ENCODE results near the gene RAB31. TPM values are rescaled to one million over a fixed set of nuclear protein-coding genes. Genes with fewer than 3 reads are reported as not detected.

Gene RAB31
- polyA plus RNA-seq, 1 donor = 15.5 TPM

DNA sequence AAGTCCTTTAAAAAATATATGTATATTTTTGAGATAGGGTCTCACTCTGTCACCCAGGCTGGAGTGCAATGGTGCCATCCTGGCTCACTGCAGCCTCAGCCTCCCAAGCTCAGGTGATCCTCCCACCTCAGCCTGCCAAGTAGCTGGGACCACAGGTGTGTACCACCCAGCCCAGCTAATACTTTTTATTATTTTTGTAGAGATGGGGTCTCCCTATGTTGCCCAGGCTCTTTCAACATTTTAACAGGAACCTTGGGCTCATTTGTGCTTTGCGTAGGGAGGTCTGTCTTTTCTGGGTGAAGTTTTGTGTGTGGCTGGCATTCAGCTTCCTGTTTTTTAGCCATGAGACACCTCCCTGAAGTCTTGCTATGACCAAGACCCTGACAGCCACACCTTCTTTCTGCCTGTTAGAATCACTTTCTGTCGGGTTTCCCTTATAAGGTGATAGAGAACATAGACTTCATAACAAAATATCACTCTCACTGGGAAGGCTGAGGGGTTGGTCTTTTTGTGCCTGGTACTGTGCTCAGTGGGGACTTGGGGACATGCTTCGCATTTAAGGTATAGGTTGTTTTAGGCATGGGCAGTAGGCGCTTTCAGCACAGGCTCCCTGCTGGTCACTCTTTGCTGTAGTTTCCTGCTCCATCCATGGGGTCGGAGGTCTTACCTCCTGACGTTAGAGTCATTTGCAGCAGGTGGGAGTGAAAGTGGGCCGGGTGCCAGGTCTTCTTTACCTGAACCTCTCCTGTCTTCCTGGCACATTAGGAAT, 3.4 kb downstream of the RAB31 start:
- no peak for DNase-seq
- H3K4me3 ChIP-seq (ENCODE audit: low read length) = no peak overlapping the region
- H3K27ac ChIP-seq (ENCODE audit: low read length) = no peak overlapping the region
- peaks cover 4% of the 10 kb centered on the region for H3K4me1 ChIP-seq (ENCODE audit: control insufficient read depth, insufficient read depth, low read length)
- WGBS (ENCODE audit: insufficient coverage, low lambda C conversion rate) = 80% methylated on average over 1 of the region's 7 CpGs
- no peaks in the 10 kb centered on the region for H3K36me3 ChIP-seq (ENCODE audit: control insufficient read depth, insufficient read depth, low read length)
- peaks cover 43% of the 10 kb centered on the region for H3K27me3 ChIP-seq (ENCODE audit: control insufficient read depth, insufficient read depth, low read length)
- peaks cover 8% of the 10 kb centered on the region for H3K9me3 ChIP-seq (ENCODE audit: control insufficient read depth, low read depth, low read length)

DNA sequence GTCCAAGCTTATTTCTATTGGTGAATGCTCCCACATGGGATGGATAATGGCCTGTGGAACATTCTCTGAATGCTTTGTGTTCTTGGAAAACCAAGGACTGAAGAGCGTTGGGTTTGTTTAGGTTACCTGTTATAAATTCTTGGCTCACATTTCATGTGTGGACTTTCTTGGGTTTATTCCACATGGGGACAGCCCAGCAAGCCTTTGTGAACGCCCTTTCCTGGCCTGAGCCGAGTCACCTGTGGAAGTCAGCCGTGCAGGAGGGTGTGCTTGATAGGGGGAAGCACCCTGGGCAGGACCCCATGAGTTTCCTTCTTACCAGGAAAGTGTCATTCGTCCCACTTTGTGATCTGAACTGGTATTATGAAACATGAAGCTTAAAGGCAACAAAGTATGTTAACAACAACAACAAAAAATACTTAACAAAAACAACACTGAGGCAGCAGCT, 4.1 kb downstream of the RAB31 start:
- no peak overlapping the region for H3K27ac ChIP-seq (ENCODE audit: low read length)
- H3K27me3 ChIP-seq (ENCODE audit: control insufficient read depth, insufficient read depth, low read length) = peaks cover 37% of the 10 kb centered on the region
- no peak overlapping the region for H3K4me3 ChIP-seq (ENCODE audit: low read length)
- no peak for DNase-seq
- WGBS (ENCODE audit: insufficient coverage, low lambda C conversion rate) = no CpG with 5 or more reads among the region's 5 CpGs
- peaks cover 4% of the 10 kb centered on the region for H3K4me1 ChIP-seq (ENCODE audit: control insufficient read depth, insufficient read depth, low read length)
- peaks cover 8% of the 10 kb centered on the region for H3K9me3 ChIP-seq (ENCODE audit: control insufficient read depth, low read depth, low read length)
- H3K36me3 ChIP-seq (ENCODE audit: control insufficient read depth, insufficient read depth, low read length) = no peaks in the 10 kb centered on the region

DNA sequence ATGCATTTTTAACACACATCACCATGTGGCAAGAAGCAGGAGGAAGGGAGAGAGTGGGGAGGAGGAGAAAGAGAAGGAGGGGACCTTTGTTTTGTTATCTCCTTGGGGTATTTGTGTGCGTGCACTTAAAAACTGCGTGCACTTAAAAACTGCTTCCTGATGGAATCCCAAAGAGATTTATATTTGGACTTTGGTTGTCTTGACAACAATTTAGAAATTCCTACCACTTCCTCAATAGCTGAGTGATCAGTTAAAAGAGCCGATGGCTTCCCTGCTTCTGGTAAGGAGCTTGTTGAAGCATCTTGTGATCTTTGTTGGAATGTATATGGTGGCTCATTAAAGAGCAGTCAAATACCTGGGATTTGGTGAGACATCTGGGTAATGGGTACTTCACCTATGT, 4.5 kb downstream of the RAB31 start:
- Histone ChIP-seq H3K27me3 (ENCODE audit: control insufficient read depth, insufficient read depth, low read length) (peaks cover 33% of the 10 kb centered on the region), H3K27ac (ENCODE audit: low read length) (no peak overlapping the region), H3K36me3 (ENCODE audit: control insufficient read depth, insufficient read depth, low read length) (no peaks in the 10 kb centered on the region), H3K4me1 (ENCODE audit: control insufficient read depth, insufficient read depth, low read length) (peaks cover 4% of the 10 kb centered on the region), H3K9me3 (ENCODE audit: control insufficient read depth, low read depth, low read length) (peaks cover 8% of the 10 kb centered on the region), H3K4me3 (ENCODE audit: low read length) (no peak overlapping the region)
- DNase-seq = no peak
- no CpG with 5 or more reads among the region's 3 CpGs for WGBS (ENCODE audit: insufficient coverage, low lambda C conversion rate)

DNA sequence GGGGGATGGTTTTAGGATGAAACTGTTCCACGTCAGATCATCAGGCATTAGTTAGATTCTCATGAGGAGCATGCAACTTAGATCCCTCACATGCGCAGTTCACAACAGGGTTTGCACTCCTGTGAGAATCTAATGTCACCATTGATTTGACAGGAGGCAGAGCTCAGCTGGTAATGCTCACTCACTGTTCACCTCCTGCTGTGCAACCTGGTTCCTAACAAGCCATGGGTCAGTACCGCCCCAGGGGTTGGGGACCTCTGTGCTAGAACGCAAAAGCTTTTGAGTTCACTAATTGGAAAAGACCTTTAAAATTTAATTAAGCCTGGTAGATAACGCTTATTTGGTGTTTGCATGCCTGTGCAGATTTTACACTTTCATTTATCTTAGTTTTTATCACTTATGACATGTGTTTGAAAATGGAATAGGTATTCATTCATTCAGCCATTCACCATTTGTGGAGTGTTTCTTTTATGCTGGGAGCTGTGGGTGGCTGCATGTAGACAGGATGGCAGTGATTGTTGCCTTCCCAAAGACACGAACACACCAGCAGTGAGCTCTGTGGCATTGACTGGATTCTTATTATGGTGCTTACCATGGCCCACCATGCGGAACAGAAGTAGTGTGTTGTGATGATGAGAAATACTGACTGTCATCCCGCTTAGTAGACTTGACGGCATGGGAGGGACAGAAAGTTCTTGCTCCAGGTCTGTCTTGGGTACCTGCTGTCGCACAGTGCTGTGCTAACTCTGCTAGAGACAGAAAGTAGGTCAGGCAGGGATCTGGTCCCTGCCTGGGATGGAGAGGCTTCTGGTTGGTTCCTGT, 6.4 kb downstream of the RAB31 start:
- DNase-seq = no peak
- no peaks in the 10 kb centered on the region for H3K4me1 ChIP-seq (ENCODE audit: control insufficient read depth, insufficient read depth, low read length)

DNA sequence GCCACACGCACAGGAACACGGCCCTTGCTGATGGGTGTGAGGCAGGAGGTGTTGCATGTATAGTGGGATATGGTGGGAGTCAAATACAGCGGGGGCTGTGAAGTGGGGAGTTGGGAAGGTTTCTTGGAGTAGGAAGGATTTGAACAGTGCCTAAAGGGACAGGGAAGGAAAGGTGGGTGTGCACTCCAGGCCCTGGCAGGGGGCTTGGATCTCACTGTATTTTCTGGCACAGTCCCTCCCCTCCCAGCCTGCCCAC, 6.9 kb downstream of the RAB31 start:
- Histone ChIP-seq H3K27ac (ENCODE audit: low read length) (no peak overlapping the region), H3K36me3 (ENCODE audit: control insufficient read depth, insufficient read depth, low read length) (no peaks in the 10 kb centered on the region), H3K4me3 (ENCODE audit: low read length) (no peak overlapping the region), H3K27me3 (ENCODE audit: control insufficient read depth, insufficient read depth, low read length) (peaks cover 12% of the 10 kb centered on the region), H3K9me3 (ENCODE audit: control insufficient read depth, low read depth, low read length) (no peaks in the 10 kb centered on the region), H3K4me1 (ENCODE audit: control insufficient read depth, insufficient read depth, low read length) (no peaks in the 10 kb centered on the region)
- 100% methylated on average over 2 of the region's 3 CpGs for WGBS (ENCODE audit: insufficient coverage, low lambda C conversion rate)
- DNase-seq = no peak

More for the DNA sequence above, 6.4 kb downstream of the RAB31 start:
- Histone ChIP-seq H3K9me3 (ENCODE audit: control insufficient read depth, low read depth, low read length) (no peaks in the 10 kb centered on the region), H3K27me3 (ENCODE audit: control insufficient read depth, insufficient read depth, low read length) (peaks cover 18% of the 10 kb centered on the region), H3K36me3 (ENCODE audit: control insufficient read depth, insufficient read depth, low read length) (no peaks in the 10 kb centered on the region), H3K4me3 (ENCODE audit: low read length) (no peak overlapping the region), H3K27ac (ENCODE audit: low read length) (no peak overlapping the region)
- 100% methylated on average over 1 of the region's 10 CpGs for WGBS (ENCODE audit: insufficient coverage, low lambda C conversion rate)

DNA sequence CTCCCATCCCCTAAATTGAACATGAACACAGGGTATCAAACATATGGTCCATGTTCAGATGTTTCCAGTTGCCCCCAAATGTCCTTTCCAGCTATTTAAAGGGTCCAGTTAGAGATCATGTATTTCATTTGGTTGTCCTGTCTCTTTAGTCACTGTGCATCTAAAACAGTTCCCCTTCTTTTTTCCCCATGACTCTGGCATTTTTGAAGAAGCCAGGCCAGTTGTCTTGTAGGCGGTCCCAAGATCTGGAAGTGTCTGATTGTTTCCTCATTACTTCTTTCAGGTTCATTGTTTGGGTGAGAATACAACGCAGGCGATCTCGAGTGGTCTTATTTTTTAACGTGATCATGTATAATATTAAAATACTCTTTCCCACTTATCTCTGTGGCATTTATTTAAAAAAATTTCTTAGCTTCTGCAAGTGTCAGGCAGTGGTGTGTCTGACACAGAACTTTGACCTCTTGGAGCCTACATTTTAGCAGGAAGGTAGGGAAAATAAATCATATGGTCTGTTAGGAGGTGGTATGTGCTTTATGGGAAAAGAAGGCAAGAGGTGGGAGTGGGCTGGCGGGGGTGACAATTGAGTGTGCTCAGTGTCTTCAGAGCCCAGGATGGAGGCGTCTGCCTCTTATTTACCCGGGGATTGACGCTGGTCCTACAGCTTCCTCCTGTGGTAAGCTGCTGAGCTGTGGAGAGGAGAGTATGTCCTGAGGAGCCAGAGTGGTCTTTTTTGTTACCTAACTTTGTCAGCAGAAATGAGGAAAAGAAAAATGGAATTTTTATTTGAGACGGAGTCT, 8.1 kb downstream of the RAB31 start:
- no peak for DNase-seq

DNA sequence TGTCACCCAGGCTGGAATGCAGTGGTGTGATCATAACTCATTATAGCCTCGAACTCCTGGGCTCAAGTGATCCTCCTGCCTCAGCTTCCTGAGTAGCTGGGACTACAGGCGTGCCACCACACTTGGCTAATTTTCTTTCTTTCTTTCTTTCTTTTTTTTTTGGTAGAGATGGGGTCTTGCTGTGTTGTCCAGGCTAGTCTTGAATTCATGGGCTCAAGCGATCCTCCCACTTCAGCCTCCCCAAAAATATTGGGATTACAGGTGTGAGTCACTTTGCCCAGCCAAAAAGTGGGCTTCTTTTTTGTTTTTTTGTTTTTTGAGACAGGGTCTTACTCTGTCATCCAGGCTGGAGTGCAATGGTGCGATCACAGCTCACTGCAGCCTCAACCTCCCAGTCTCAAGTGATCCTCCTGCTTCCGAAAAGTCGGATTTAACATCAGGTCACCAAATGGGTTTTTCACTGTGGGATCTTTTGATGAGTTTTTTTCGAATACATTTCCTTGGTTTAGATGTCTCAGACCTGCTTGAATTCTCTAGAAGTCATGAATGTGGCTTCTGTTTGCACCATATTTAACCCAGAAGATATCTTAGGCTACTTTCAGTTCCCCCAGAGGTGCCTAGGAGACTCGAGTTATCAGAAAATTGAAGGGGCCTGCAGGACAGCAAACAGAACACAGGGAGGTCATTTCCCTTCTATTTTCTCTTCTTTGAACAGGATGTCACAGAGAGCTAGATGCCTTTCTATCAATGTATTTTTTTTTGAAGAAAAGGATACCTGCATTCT, 8.9 kb downstream of the RAB31 start:
- 100% methylated on average over 1 of the region's 8 CpGs for whole genome bisulfite sequencing (ENCODE audit: insufficient coverage, low lambda C conversion rate)
- no peak overlapping the region for H3K27ac ChIP-seq (ENCODE audit: low read length)
- H3K9me3 ChIP-seq (ENCODE audit: control insufficient read depth, low read depth, low read length) = no peaks in the 10 kb centered on the region
- no peaks in the 10 kb centered on the region for H3K27me3 ChIP-seq (ENCODE audit: control insufficient read depth, insufficient read depth, low read length)
- no peak for DNase-seq
- H3K4me3 ChIP-seq (ENCODE audit: low read length) = no peak overlapping the region
- no peaks in the 10 kb centered on the region for H3K36me3 ChIP-seq (ENCODE audit: control insufficient read depth, insufficient read depth, low read length)
- no peaks in the 10 kb centered on the region for H3K4me1 ChIP-seq (ENCODE audit: control insufficient read depth, insufficient read depth, low read length)

More for the DNA sequence above, 8.1 kb downstream of the RAB31 start:
- Histone ChIP-seq H3K27ac (ENCODE audit: low read length) (no peak overlapping the region), H3K9me3 (ENCODE audit: control insufficient read depth, low read depth, low read length) (no peaks in the 10 kb centered on the region), H3K4me1 (ENCODE audit: control insufficient read depth, insufficient read depth, low read length) (no peaks in the 10 kb centered on the region), H3K36me3 (ENCODE audit: control insufficient read depth, insufficient read depth, low read length) (no peaks in the 10 kb centered on the region), H3K27me3 (ENCODE audit: control insufficient read depth, insufficient read depth, low read length) (peaks cover 3% of the 10 kb centered on the region), H3K4me3 (ENCODE audit: low read length) (no peak overlapping the region)
- 41% methylated on average over 4 of the region's 10 CpGs for WGBS (ENCODE audit: insufficient coverage, low lambda C conversion rate)

DNA sequence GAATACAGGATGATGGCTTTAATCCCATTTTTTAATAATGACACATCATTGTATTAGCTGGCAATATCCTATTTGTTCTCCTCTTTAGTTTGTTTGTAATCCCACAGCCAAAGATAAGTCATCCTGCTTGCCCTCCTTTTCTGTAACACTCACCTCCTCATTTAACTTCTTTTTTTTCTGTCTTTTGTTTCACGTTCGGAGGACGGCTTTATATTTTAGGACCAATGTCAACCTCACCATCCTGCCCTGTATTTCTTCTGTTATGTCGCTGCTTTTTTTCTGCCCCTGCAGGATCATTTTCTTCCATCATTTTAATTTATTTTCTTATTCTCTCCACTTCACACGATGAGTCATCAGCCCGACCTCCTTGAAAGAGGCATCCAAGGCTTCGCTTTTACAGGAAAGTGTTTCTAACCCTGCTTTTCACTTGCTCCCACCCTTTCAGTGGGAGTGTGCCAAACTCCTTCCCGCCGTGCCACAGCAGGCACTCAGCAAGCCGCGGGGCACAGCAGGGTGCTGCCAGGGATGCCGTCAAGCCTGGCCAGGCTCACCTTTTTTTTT, 11.4 kb downstream of the RAB31 start:
- no peak overlapping the region for H3K27ac ChIP-seq (ENCODE audit: low read length)
- no peak for DNase-seq
- H3K9me3 ChIP-seq (ENCODE audit: control insufficient read depth, low read depth, low read length) = no peaks in the 10 kb centered on the region
- no peaks in the 10 kb centered on the region for H3K4me1 ChIP-seq (ENCODE audit: control insufficient read depth, insufficient read depth, low read length)
- no peak overlapping the region for H3K4me3 ChIP-seq (ENCODE audit: low read length)
- 73% methylated on average over 6 of the region's 12 CpGs for WGBS (ENCODE audit: insufficient coverage, low lambda C conversion rate)
- no peaks in the 10 kb centered on the region for H3K27me3 ChIP-seq (ENCODE audit: control insufficient read depth, insufficient read depth, low read length)
- no peaks in the 10 kb centered on the region for H3K36me3 ChIP-seq (ENCODE audit: control insufficient read depth, insufficient read depth, low read length)

DNA sequence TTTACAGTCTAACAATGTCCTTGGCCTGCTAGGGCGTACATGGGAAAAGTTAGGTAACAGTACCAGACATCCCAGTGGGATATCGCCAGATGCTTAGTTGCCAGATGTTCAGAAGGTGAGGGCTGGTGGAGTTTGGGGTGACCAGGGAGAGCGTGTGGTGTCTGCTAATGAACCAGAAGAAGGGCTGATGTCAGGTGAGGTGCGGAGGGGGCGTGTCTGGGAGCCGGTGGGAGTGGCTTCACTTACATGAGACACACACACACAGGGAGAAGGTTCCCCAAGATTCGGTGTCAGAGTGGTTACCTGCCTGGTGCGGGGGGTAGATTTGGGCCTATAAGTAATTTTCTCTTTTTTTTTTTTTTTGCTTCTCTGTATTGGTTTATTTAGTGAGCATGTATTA, 12.2 kb downstream of the RAB31 start:
- no peaks in the 10 kb centered on the region for H3K4me1 ChIP-seq (ENCODE audit: control insufficient read depth, insufficient read depth, low read length)
- H3K27me3 ChIP-seq (ENCODE audit: control insufficient read depth, insufficient read depth, low read length) = no peaks in the 10 kb centered on the region
- H3K27ac ChIP-seq (ENCODE audit: low read length) = no peak overlapping the region
- H3K36me3 ChIP-seq (ENCODE audit: control insufficient read depth, insufficient read depth, low read length) = no peaks in the 10 kb centered on the region
- WGBS (ENCODE audit: insufficient coverage, low lambda C conversion rate) = 82% methylated on average over 2 of the region's 8 CpGs
- DNase-seq = no peak
- no peak overlapping the region for H3K4me3 ChIP-seq (ENCODE audit: low read length)
- H3K9me3 ChIP-seq (ENCODE audit: control insufficient read depth, low read depth, low read length) = no peaks in the 10 kb centered on the region

Measured in large intestine (tissue), 3 donors.